ENCODE measurements around the gene DLK2.

DLK2 gene

DNA sequence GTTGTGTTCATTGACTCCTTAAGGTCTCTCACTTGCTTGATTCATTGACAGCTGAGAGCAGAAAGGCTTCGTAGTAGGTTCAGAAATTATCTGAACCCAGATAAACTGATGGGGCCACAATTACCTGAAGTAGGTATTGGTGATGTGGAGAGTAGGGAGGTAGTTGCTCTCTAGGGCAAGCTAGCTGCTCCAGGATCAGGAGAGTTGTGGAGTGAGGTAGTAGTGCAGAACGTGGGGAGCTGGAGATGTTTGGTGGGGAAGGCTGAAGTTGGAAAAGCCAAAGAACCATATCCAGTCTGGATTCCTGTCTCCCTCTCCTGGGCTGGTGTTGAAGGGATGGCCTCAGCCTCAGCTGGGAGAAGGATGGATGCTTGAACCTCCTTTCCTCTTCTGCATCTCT lies 37.9 kb upstream of the DLK2 start:
- TF ChIP-seq, protein P1, sequence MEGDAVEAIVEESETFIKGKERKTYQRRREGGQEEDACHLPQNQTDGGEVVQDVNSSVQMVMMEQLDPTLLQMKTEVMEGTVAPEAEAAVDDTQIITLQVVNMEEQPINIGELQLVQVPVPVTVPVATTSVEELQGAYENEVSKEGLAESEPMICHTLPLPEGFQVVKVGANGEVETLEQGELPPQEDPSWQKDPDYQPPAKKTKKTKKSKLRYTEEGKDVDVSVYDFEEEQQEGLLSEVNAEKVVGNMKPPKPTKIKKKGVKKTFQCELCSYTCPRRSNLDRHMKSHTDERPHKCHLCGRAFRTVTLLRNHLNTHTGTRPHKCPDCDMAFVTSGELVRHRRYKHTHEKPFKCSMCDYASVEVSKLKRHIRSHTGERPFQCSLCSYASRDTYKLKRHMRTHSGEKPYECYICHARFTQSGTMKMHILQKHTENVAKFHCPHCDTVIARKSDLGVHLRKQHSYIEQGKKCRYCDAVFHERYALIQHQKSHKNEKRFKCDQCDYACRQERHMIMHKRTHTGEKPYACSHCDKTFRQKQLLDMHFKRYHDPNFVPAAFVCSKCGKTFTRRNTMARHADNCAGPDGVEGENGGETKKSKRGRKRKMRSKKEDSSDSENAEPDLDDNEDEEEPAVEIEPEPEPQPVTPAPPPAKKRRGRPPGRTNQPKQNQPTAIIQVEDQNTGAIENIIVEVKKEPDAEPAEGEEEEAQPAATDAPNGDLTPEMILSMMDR (IDR thresholded peaks at IDR 0.05; ENCODE audit: control insufficient read depth, extremely low read depth, insufficient read depth): no peak
- no peak overlapping the region for H3K4me3 ChIP-seq (ENCODE audit: low read depth, low read length)
- DNase-seq (ENCODE audit: low read depth): no peak

DNA sequence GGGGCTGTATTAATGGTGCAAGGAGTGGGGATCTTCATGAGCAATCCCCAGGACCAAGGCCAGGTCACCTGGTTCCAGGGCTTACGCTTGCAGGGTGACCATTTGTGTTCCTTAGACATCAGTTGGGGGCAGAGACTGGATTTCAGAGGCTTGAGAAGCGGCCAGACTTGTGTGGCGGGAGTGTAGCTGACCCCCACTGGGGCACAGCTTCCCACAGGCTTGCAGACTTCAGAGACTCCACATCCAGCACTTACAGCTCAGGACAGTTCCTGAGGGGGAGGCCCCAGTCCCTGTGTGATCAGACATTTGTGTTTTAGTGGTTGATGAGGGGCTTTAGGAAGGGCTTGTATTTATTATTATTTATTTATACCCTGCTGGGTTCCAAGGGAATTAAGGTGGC lies 37.3 kb upstream of the DLK2 start:
- DNase-seq (ENCODE audit: low read depth): no peak
- TF ChIP-seq, protein P1 (IDR thresholded peaks at IDR 0.05; ENCODE audit: control insufficient read depth, extremely low read depth, insufficient read depth): no peak
- H3K4me3 ChIP-seq (ENCODE audit: low read depth, low read length): no peak overlapping the region

DNA sequence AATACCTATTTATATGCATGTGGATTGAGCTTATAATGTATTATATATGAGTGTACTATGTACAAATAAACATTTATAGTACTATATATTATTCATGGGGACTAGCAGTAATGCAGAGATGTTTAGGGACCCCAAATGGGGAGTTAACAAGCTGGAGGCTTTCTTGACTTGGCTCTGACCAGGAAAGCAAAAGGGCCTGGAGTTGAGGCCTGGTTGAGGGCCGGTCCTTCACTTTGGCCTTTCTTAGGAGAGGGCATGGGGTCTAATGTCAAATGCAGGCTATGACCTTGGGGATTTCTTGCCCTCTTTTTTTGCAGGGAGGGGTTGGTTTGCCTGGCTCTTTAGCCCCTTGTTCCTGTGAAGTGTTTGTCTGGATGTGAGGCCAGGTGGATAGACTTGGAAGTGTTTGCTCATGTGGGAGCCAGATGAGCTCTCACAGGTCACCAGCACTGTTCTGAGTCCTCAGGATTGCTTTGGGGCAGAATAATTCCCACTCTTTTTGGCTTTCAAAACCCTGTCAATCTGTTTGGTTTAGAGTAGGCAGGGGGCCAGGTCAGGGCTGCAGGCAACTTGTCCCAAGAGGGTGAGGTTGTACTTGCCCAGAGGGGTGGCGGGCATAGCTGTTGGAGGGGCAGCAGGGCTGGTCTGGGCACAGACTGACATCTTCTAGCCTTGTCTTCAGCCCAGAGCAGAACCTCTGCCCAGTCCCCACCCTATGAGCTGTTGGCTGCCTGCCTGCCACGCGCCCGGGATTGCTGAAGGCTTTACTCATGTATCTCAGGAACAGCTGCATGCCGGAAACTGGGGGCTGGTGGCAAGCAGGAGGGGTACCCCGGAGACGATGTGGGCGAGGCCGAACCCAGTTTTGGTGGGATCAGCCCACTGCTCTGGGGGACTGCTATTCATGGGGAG lies 36.7 kb upstream of the DLK2 start:
- DNase-seq (ENCODE audit: low read depth): no peak
- H3K4me3 ChIP-seq (ENCODE audit: low read depth, low read length): no peak overlapping the region
- TF ChIP-seq, protein P1 (IDR thresholded peaks at IDR 0.05; ENCODE audit: control insufficient read depth, extremely low read depth, insufficient read depth): no peak

DNA sequence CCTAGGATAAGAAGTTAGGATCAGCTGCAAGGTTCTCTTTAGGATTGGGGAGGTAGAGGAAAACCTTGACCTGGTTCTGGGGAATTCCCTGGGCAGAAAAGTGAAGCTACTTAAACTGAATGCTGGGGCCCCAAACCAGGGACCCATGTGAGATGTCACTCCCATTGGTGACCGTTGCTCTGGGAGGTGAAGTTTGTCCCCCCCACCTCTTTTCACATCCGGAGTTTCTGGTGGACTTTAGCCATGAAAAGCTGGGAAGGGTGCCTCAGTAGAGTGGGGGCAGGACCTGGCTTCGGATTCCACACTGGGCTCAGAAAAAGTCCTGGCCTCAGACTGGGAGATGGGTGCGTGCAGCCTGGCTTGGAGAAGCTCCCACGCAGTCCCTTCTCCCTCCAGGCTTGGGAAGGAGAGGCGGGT lies 35.2 kb upstream of the DLK2 start:
- no peak for DNase-seq (ENCODE audit: low read depth)
- TF ChIP-seq, protein P1 (IDR thresholded peaks at IDR 0.05; ENCODE audit: control insufficient read depth, extremely low read depth, insufficient read depth): no peak
- no peak overlapping the region for H3K4me3 ChIP-seq (ENCODE audit: low read depth, low read length)

GRCh38 chr6:43489277-43490072 lies 34.1 kb upstream of the DLK2 start:
- DNase-seq (ENCODE audit: low read depth): no peak
- no peak overlapping the region for H3K4me3 ChIP-seq (ENCODE audit: low read depth, low read length)
- TF ChIP-seq, protein P1 (IDR thresholded peaks at IDR 0.05; ENCODE audit: control insufficient read depth, extremely low read depth, insufficient read depth): no peak

DNA sequence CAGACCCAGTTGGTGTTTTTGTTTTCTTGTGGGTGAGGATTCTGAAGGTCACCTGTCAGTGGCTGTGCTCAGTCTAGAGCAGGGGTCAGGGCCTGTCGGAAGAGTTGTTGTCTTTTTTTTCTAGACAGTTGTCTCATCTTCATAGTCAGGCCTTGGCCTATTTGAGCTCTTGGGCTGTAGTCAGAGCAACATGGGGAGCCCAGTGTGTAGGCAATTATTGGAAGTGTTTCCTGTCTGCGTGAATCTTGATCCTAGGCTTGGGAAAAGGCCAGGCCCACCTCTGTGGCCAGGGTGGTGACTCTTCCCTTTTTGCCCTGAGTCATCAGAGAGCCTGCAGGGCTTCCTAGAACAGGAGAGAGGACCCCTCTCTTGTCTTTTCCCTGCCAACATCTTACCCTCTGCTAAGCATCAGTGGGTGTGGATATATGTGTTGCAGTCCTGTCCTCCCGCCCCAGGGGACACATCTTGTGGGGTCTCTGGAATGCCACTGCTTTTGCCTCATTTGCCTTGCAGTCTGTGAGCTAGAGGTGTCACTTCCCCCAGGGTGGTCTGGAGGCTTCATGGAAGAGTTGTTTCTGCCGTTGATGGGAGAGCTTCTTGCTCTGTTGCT lies 33.4 kb upstream of the DLK2 start:
- DNase-seq (ENCODE audit: low read depth): no peak
- H3K4me3 ChIP-seq (ENCODE audit: low read depth, low read length): no peak overlapping the region
- TF ChIP-seq, protein P1 (IDR thresholded peaks at IDR 0.05; ENCODE audit: control insufficient read depth, extremely low read depth, insufficient read depth): no peak
